ENCODE data around the gene RPL38. TPM values are rescaled to one million over a fixed set of nuclear protein-coding genes. Genes with fewer than 3 reads are reported as not detected.
"Not testable (repeated sequence)": the region's sequence is repeated elsewhere in the genome, so short reads cannot be mapped to it uniquely, and the experiment has no call there.

RPL38 gene
- total and polyA plus RNA-seq, 12 donors = 661 to 2,186 (median 739) TPM

DNA sequence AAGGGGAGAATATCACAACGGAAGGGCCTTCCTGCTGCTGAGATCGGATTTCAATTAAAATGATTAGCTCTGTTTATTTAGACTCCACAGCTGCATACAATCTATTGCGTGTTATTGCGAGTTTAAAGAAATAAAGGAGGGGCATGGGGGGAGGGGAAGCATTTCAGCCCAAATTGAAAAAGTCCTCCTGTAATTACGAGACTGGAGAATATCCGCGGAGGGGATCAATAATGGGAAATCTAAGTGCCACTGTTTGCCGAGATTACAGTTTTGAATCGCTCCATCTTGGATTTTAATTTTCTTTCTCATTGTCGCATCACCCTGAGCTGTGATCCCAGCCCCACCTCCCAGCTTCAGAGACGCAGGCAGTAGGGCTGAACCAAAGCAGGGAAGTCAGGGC is 15.7 kb upstream of the RPL38 start:
- H3K27ac ChIP-seq = no peak overlapping the region
- ATAC-seq (no peak), DNase-seq (no peak)
- H3K4me3 ChIP-seq = no peak overlapping the region
- intact Hi-C loops (cut with DNase I) = no loop called here
- H3K27me3 ChIP-seq = peaks cover 0 to 35% (median 5%) of the 10 kb centered on the region in 7 donors
- H3K36me3 ChIP-seq = no peaks in the 10 kb centered on the region
- peaks cover 0 to 3% (median 0%) of the 10 kb centered on the region in 9 donors for H3K4me1 ChIP-seq
- TF ChIP-seq, protein P1, sequence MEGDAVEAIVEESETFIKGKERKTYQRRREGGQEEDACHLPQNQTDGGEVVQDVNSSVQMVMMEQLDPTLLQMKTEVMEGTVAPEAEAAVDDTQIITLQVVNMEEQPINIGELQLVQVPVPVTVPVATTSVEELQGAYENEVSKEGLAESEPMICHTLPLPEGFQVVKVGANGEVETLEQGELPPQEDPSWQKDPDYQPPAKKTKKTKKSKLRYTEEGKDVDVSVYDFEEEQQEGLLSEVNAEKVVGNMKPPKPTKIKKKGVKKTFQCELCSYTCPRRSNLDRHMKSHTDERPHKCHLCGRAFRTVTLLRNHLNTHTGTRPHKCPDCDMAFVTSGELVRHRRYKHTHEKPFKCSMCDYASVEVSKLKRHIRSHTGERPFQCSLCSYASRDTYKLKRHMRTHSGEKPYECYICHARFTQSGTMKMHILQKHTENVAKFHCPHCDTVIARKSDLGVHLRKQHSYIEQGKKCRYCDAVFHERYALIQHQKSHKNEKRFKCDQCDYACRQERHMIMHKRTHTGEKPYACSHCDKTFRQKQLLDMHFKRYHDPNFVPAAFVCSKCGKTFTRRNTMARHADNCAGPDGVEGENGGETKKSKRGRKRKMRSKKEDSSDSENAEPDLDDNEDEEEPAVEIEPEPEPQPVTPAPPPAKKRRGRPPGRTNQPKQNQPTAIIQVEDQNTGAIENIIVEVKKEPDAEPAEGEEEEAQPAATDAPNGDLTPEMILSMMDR (IDR thresholded peaks at IDR 0.05) = no peak
- H3K9me3 ChIP-seq = no peaks in the 10 kb centered on the region
- 56 to 59% methylated on average over 11 of the region's 11 CpGs for WGBS, 2 donors

DNA sequence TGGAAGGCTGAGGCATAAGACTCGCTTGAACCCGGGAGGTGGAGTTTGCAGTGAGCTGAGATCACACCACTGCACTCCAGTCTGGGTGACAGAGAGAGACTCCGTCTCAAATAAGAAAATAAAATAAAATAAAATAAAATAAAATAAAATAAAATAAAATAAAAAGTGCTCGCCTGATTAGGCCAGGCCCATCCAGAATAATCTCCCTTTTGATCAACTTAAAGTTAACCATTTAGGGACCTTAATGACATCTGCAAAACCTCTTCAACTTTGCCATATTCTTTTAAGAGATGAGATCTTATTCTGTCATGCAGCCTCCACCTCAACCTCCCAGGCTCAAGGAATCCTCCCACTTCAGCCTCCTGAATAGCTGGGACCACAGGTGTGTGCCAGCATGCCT is 14.8 kb upstream of the RPL38 start:
- peaks cover 0 to 33% (median 5%) of the 10 kb centered on the region in 7 donors for H3K27me3 ChIP-seq
- H3K9me3 ChIP-seq; intact Hi-C loops (cut with DNase I); DNase-seq; H3K36me3 ChIP-seq; ATAC-seq; H3K4me1 ChIP-seq; H3K27ac ChIP-seq; H3K4me3 ChIP-seq: not testable (repeated sequence)
- WGBS, 2 donors = 88 to 91% methylated on average over 4 of the region's 4 CpGs

DNA sequence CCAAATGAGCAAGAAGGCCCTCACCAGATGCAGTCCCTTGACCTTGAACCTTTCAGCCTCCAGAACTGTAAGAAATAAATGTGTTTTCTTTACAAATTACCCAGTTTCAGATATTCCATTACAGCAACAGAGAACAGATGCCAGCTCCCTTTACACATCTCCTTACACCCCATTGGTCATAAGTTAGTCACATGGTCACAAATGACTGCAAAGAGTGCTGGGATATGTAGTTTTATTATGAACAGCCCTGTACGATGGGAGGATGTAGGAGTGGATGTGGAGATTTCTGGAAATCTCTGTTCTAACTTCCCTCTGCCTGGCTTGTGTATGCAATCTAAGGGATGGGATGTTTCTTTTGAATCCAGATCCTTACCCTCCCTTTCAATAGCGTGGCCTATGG is 13.3 kb upstream of the RPL38 start:
- H3K27me3 ChIP-seq = peaks cover 4 to 46% (median 16%) of the 10 kb centered on the region in 7 donors
- DNase-seq = no peak
- H3K4me3 ChIP-seq = no peak overlapping the region
- H3K9me3 ChIP-seq = no peaks in the 10 kb centered on the region
- H3K27ac ChIP-seq = no peak overlapping the region
- peak in 7 of 8 donors; percentile 70 to 87 (median 80) for ATAC-seq
- TF ChIP-seq, protein P1 (IDR thresholded peaks at IDR 0.05) = no peak
- WGBS, 2 donors = 37 to 43% methylated on average over 2 of the region's 2 CpGs
- intact Hi-C loops (cut with DNase I) = no loop called here
- H3K36me3 ChIP-seq = no peaks in the 10 kb centered on the region
- peaks cover 0 to 11% (median 0%) of the 10 kb centered on the region in 9 donors for H3K4me1 ChIP-seq

DNA sequence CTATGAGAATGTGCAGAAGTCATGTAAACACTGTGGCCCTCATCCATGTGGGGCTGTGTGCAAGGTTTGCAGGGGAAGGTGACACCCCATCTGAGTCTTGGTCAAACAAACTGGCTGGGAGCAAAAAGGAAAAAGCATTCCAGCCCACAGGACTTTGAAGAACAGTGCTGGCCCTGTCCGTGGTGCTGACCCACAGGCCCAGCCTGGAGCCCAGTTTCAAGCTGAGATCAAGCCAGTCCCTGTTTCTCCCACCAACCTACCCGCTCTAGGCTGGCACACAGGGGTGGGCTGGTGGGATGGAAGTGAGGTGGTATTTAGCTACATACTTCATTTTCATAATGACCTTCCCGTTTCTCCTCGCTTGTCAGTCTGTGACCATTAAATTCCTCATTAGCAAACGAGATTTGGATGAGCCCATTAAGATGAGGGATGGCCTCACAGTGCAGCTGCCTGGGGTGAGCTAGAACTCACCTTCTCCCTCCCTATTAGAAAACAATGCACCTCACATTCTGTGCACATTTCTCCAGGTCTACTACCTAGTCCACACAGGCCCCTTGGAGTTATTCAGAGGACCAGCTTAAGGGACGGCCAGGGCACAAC is 12.6 kb upstream of the RPL38 start:
- no peak overlapping the region for H3K27ac ChIP-seq
- H3K4me3 ChIP-seq = no peak overlapping the region
- intact Hi-C loops (cut with DNase I) = no loop called here
- WGBS, 2 donors = 44 to 50% methylated on average over 6 of the region's 6 CpGs
- TF ChIP-seq, protein P1 (IDR thresholded peaks at IDR 0.05) = no peak
- peaks cover 6 to 46% (median 18%) of the 10 kb centered on the region in 7 donors for H3K27me3 ChIP-seq
- DNase-seq (no peak), ATAC-seq (peak in 1 of 8 donors; percentile 38)
- peaks cover 0 to 11% (median 0%) of the 10 kb centered on the region in 9 donors for H3K4me1 ChIP-seq
- H3K36me3 ChIP-seq = no peaks in the 10 kb centered on the region
- no peaks in the 10 kb centered on the region for H3K9me3 ChIP-seq

Data from heart right ventricle (tissue), 16 donors.